Measurements from ENCODE around the gene KRTAP4-8. TPM values are rescaled to one million over a fixed set of nuclear protein-coding genes. Genes with fewer than 3 reads are reported as not detected.
"Not testable (repeated sequence)": the region's sequence is repeated elsewhere in the genome, so short reads cannot be mapped to it uniquely, and the experiment has no call there.

Gene KRTAP4-8
- polyA plus RNA-seq, 2 donors, result not detected

GRCh38 chr17:41111151-41111885, 13.4 kb upstream of the KRTAP4-8 start:
- no peak overlapping the region for H3K27ac ChIP-seq (ENCODE audit: low read depth in 2 of 2, low read length in 1 of 2)
- no peak overlapping the region for H3K4me3 ChIP-seq (ENCODE audit: low read depth in 1 of 2, low read length in 2 of 2)
- no peaks in the 10 kb centered on the region for H3K36me3 ChIP-seq (ENCODE audit: control insufficient read depth in 2 of 2, insufficient read depth in 2 of 2, low read length in 1 of 2)
- H3K9me3 ChIP-seq (ENCODE audit: control insufficient read depth in 2 of 2, insufficient read depth in 1 of 2, low read depth in 1 of 2, low read length in 1 of 2), result no peaks in the 10 kb centered on the region
- no peaks in the 10 kb centered on the region for H3K27me3 ChIP-seq (ENCODE audit: control insufficient read depth in 1 of 2, insufficient read depth in 2 of 2, low read length in 2 of 2)
- WGBS, 2 donors, result 78 to 81% methylated on average over 2 of the region's 2 CpGs
- no peaks in the 10 kb centered on the region for H3K4me1 ChIP-seq (ENCODE audit: control insufficient read depth in 2 of 2, insufficient read depth in 2 of 2, low read length in 1 of 2)

GRCh38 chr17:41108728-41109386, 10.9 kb upstream of the KRTAP4-8 start:
- H3K27me3 ChIP-seq (ENCODE audit: control insufficient read depth in 1 of 2, insufficient read depth in 2 of 2, low read length in 2 of 2); H3K4me3 ChIP-seq (ENCODE audit: low read depth in 1 of 2, low read length in 2 of 2): not testable (repeated sequence)
- WGBS, 2 donors, result 6 to 19% methylated on average over 1 of the region's 1 CpG

GRCh38 chr17:41107941-41108450, 10.1 kb upstream of the KRTAP4-8 start:
- H3K4me3 ChIP-seq (ENCODE audit: low read depth in 1 of 2, low read length in 2 of 2), result no peak overlapping the region
- WGBS, 2 donors, result 58 to 79% methylated on average over 1 of the region's 1 CpG
- H3K27ac ChIP-seq (ENCODE audit: low read depth in 2 of 2, low read length in 1 of 2), result no peak overlapping the region
- no peaks in the 10 kb centered on the region for H3K4me1 ChIP-seq (ENCODE audit: control insufficient read depth in 2 of 2, insufficient read depth in 2 of 2, low read length in 1 of 2)
- H3K9me3 ChIP-seq (ENCODE audit: control insufficient read depth in 2 of 2, insufficient read depth in 1 of 2, low read depth in 1 of 2, low read length in 1 of 2), result no peaks in the 10 kb centered on the region
- H3K27me3 ChIP-seq (ENCODE audit: control insufficient read depth in 1 of 2, insufficient read depth in 2 of 2, low read length in 2 of 2), result no peaks in the 10 kb centered on the region
- H3K36me3 ChIP-seq (ENCODE audit: control insufficient read depth in 2 of 2, insufficient read depth in 2 of 2, low read length in 1 of 2), result no peaks in the 10 kb centered on the region

More at GRCh38 chr17:41108728-41109386, 10.9 kb upstream of the KRTAP4-8 start:
- H3K9me3 ChIP-seq (ENCODE audit: control insufficient read depth in 2 of 2, insufficient read depth in 1 of 2, low read depth in 1 of 2, low read length in 1 of 2); H3K36me3 ChIP-seq (ENCODE audit: control insufficient read depth in 2 of 2, insufficient read depth in 2 of 2, low read length in 1 of 2); H3K27ac ChIP-seq (ENCODE audit: low read depth in 2 of 2, low read length in 1 of 2); H3K4me1 ChIP-seq (ENCODE audit: control insufficient read depth in 2 of 2, insufficient read depth in 2 of 2, low read length in 1 of 2): not testable (repeated sequence)

- H3K27ac ChIP-seq (ENCODE audit: low read depth in 2 of 2, low read length in 1 of 2); H3K27me3 ChIP-seq (ENCODE audit: control insufficient read depth in 1 of 2, insufficient read depth in 2 of 2, low read length in 2 of 2); H3K4me3 ChIP-seq (ENCODE audit: low read depth in 1 of 2, low read length in 2 of 2); H3K4me1 ChIP-seq (ENCODE audit: control insufficient read depth in 2 of 2, insufficient read depth in 2 of 2, low read length in 1 of 2); H3K9me3 ChIP-seq (ENCODE audit: control insufficient read depth in 2 of 2, insufficient read depth in 1 of 2, low read depth in 1 of 2, low read length in 1 of 2); H3K36me3 ChIP-seq (ENCODE audit: control insufficient read depth in 2 of 2, insufficient read depth in 2 of 2, low read length in 1 of 2): not testable (repeated sequence)
- WGBS, 2 donors, result 76 to 78% methylated on average over 9 to 10 of the region's 10 CpGs
Observed at GRCh38 chr17:41105347-41105746, 7.4 kb upstream of the KRTAP4-8 start, which contains the start of gene KRTAP4-9. TSS of gene KRTAP4-9 (plus strand) at chr17:41105389. CDS start at chr17:41105389, 0 bp downstream.

GRCh38 chr17:41104386-41105038, 6.6 kb upstream of the KRTAP4-8 start:
- 66 to 69% methylated on average over 2 of the region's 2 CpGs for WGBS, 2 donors

GRCh38 chr17:41103896-41104295, 6.0 kb upstream of the KRTAP4-8 start:
- H3K4me1 ChIP-seq (ENCODE audit: control insufficient read depth in 2 of 2, insufficient read depth in 2 of 2, low read length in 1 of 2), result no peaks in the 10 kb centered on the region
- H3K27me3 ChIP-seq (ENCODE audit: control insufficient read depth in 1 of 2, insufficient read depth in 2 of 2, low read length in 2 of 2), result no peaks in the 10 kb centered on the region
- H3K4me3 ChIP-seq (ENCODE audit: low read depth in 1 of 2, low read length in 2 of 2), result no peak overlapping the region
- H3K27ac ChIP-seq (ENCODE audit: low read depth in 2 of 2, low read length in 1 of 2), result no peak overlapping the region
- no peaks in the 10 kb centered on the region for H3K9me3 ChIP-seq (ENCODE audit: control insufficient read depth in 2 of 2, insufficient read depth in 1 of 2, low read depth in 1 of 2, low read length in 1 of 2)
- WGBS, 2 donors, result 76 to 83% methylated on average over 1 of the region's 1 CpG
- H3K36me3 ChIP-seq (ENCODE audit: control insufficient read depth in 2 of 2, insufficient read depth in 2 of 2, low read length in 1 of 2), result no peaks in the 10 kb centered on the region

More at GRCh38 chr17:41104386-41105038, 6.6 kb upstream of the KRTAP4-8 start:
- H3K36me3 ChIP-seq (ENCODE audit: control insufficient read depth in 2 of 2, insufficient read depth in 2 of 2, low read length in 1 of 2); H3K27me3 ChIP-seq (ENCODE audit: control insufficient read depth in 1 of 2, insufficient read depth in 2 of 2, low read length in 2 of 2); H3K27ac ChIP-seq (ENCODE audit: low read depth in 2 of 2, low read length in 1 of 2); H3K4me1 ChIP-seq (ENCODE audit: control insufficient read depth in 2 of 2, insufficient read depth in 2 of 2, low read length in 1 of 2); H3K4me3 ChIP-seq (ENCODE audit: low read depth in 1 of 2, low read length in 2 of 2); H3K9me3 ChIP-seq (ENCODE audit: control insufficient read depth in 2 of 2, insufficient read depth in 1 of 2, low read depth in 1 of 2, low read length in 1 of 2): not testable (repeated sequence)

GRCh38 chr17:41101586-41102259, 3.8 kb upstream of the KRTAP4-8 start, which contains the start of gene KRTAP4-16:
TSS of gene KRTAP4-16 (minus strand) at chr17:41102209. CDS start at chr17:41102209, 0 bp downstream.
- 60 to 74% methylated on average over 8 to 10 of the region's 10 CpGs for WGBS, 2 donors

GRCh38 chr17:41099682-41100480, 1.9 kb upstream of the KRTAP4-8 start:
- 50 to 57% methylated on average over 7 of the region's 7 CpGs for WGBS, 2 donors
- H3K4me1 ChIP-seq (ENCODE audit: control insufficient read depth in 2 of 2, insufficient read depth in 2 of 2, low read length in 1 of 2); H3K4me3 ChIP-seq (ENCODE audit: low read depth in 1 of 2, low read length in 2 of 2); H3K27me3 ChIP-seq (ENCODE audit: control insufficient read depth in 1 of 2, insufficient read depth in 2 of 2, low read length in 2 of 2); H3K27ac ChIP-seq (ENCODE audit: low read depth in 2 of 2, low read length in 1 of 2); H3K9me3 ChIP-seq (ENCODE audit: control insufficient read depth in 2 of 2, insufficient read depth in 1 of 2, low read depth in 1 of 2, low read length in 1 of 2); H3K36me3 ChIP-seq (ENCODE audit: control insufficient read depth in 2 of 2, insufficient read depth in 2 of 2, low read length in 1 of 2): not testable (repeated sequence)

More at GRCh38 chr17:41101586-41102259, 3.8 kb upstream of the KRTAP4-8 start, which contains the start of gene KRTAP4-16:
- Histone ChIP-seq H3K4me1 (ENCODE audit: control insufficient read depth in 2 of 2, insufficient read depth in 2 of 2, low read length in 1 of 2) (no peaks in the 10 kb centered on the region), H3K9me3 (ENCODE audit: control insufficient read depth in 2 of 2, insufficient read depth in 1 of 2, low read depth in 1 of 2, low read length in 1 of 2) (no peaks in the 10 kb centered on the region), H3K36me3 (ENCODE audit: control insufficient read depth in 2 of 2, insufficient read depth in 2 of 2, low read length in 1 of 2) (no peaks in the 10 kb centered on the region), H3K27ac (ENCODE audit: low read depth in 2 of 2, low read length in 1 of 2) (no peak within 1 kb of the TSS), H3K27me3 (ENCODE audit: control insufficient read depth in 1 of 2, insufficient read depth in 2 of 2, low read length in 2 of 2) (no peaks in the 10 kb centered on the region), H3K4me3 (ENCODE audit: low read depth in 1 of 2, low read length in 2 of 2) (no peak within 1 kb of the TSS)
